ENCODE results near the gene GRK5.

The GRK5 gene

GRCh38 chr10:119316729-119317097 lies 109.3 kb downstream of the GRK5 start:
- TF ChIP-seq EZH2 (IDR thresholded peaks at IDR 0.05), result no peak
- no peak for TF ChIP-seq FOXP2 (optimal IDR thresholded peaks at IDR 0.05; ENCODE audit: control extremely low read depth, extremely low read length, insufficient read depth)
- no peak for TF ChIP-seq POLR2AphosphoS5 (IDR thresholded peaks at IDR 0.05; ENCODE audit: borderline replicate concordance, low read depth, low read length)
- Histone ChIP-seq H3K9ac (ENCODE audit: insufficient read length) (no peak overlapping the region), H3K36me3 (ENCODE audit: insufficient read depth, low read length) (no peaks in the 10 kb centered on the region; the same call in 1 of the 2 replicates), H3K4me3 (no peak overlapping the region; the same call in 1 of the 2 replicates), H3K9me3 (ENCODE audit: low read depth, low read length) (no peaks in the 10 kb centered on the region), H3K27ac (peak overlapping the region; percentile 42; the same call in 1 of the 2 replicates)
- no peak for DNase-seq (ENCODE audit: low read depth, low spot score)

- Histone ChIP-seq H3K36me3 (ENCODE audit: insufficient read depth, low read length) (no peaks in the 10 kb centered on the region; the same call in 1 of the 2 replicates), H3K4me3 (no peak overlapping the region), H3K9ac (ENCODE audit: insufficient read length) (no peak overlapping the region), H3K27ac (no peak overlapping the region), H3K9me3 (ENCODE audit: low read depth, low read length) (no peaks in the 10 kb centered on the region)
- TF ChIP-seq FOXP2 (optimal IDR thresholded peaks at IDR 0.05; ENCODE audit: control extremely low read depth, extremely low read length, insufficient read depth), result no peak
- no peak for TF ChIP-seq POLR2AphosphoS5 (IDR thresholded peaks at IDR 0.05; ENCODE audit: borderline replicate concordance, low read depth, low read length)
- DNase-seq (ENCODE audit: low read depth, low spot score), result no peak
Observed at GRCh38 chr10:119318411-119319160, 111.2 kb downstream of the GRK5 start.

- no peak for TF ChIP-seq EZH2 (IDR thresholded peaks at IDR 0.05)
- TF ChIP-seq POLR2AphosphoS5 (IDR thresholded peaks at IDR 0.05; ENCODE audit: borderline replicate concordance, low read depth, low read length), result no peak
- no peak for TF ChIP-seq FOXP2 (optimal IDR thresholded peaks at IDR 0.05; ENCODE audit: control extremely low read depth, extremely low read length, insufficient read depth)
- no peaks in the 10 kb centered on the region; the same call in 1 of the 2 replicates for H3K36me3 ChIP-seq (ENCODE audit: insufficient read depth, low read length)
- no peaks in the 10 kb centered on the region for H3K9me3 ChIP-seq (ENCODE audit: low read depth, low read length)
- H3K9ac ChIP-seq (ENCODE audit: insufficient read length), result no peak overlapping the region
- no peak for DNase-seq (ENCODE audit: low read depth, low spot score)
- H3K4me3 ChIP-seq, result no peak overlapping the region
- no peak overlapping the region for H3K27ac ChIP-seq
Observed at GRCh38 chr10:119319161-119319919, 112.0 kb downstream of the GRK5 start.

GRCh38 chr10:119319920-119320258 lies 112.5 kb downstream of the GRK5 start:
- DNase-seq (ENCODE audit: low read depth, low spot score), result no peak
- Histone ChIP-seq H3K4me3 (no peak overlapping the region), H3K9ac (ENCODE audit: insufficient read length) (no peak overlapping the region), H3K9me3 (ENCODE audit: low read depth, low read length) (no peaks in the 10 kb centered on the region), H3K36me3 (ENCODE audit: insufficient read depth, low read length) (no peaks in the 10 kb centered on the region; the same call in 1 of the 2 replicates), H3K27ac (no peak overlapping the region)
- no peak for TF ChIP-seq FOXP2 (optimal IDR thresholded peaks at IDR 0.05; ENCODE audit: control extremely low read depth, extremely low read length, insufficient read depth)
- no peak for TF ChIP-seq EZH2 (IDR thresholded peaks at IDR 0.05)
- no peak for TF ChIP-seq POLR2AphosphoS5 (IDR thresholded peaks at IDR 0.05; ENCODE audit: borderline replicate concordance, low read depth, low read length)

- TF ChIP-seq POLR2AphosphoS5 (IDR thresholded peaks at IDR 0.05; ENCODE audit: borderline replicate concordance, low read depth, low read length) (no peak), EZH2 (IDR thresholded peaks at IDR 0.05) (no peak), FOXP2 (optimal IDR thresholded peaks at IDR 0.05; ENCODE audit: control extremely low read depth, extremely low read length, insufficient read depth) (no peak)
- Histone ChIP-seq H3K9ac (ENCODE audit: insufficient read length) (no peak overlapping the region), H3K4me3 (no peak overlapping the region), H3K9me3 (ENCODE audit: low read depth, low read length) (no peaks in the 10 kb centered on the region), H3K36me3 (ENCODE audit: insufficient read depth, low read length) (no peaks in the 10 kb centered on the region; the same call in 1 of the 2 replicates), H3K27ac (no peak overlapping the region)
- DNase-seq (ENCODE audit: low read depth, low spot score), result no peak
Observed at GRCh38 chr10:119320981-119321380, 113.6 kb downstream of the GRK5 start.

GRCh38 chr10:119323085-119324016 lies 116.0 kb downstream of the GRK5 start:
- TF ChIP-seq FOXP2 (optimal IDR thresholded peaks at IDR 0.05; ENCODE audit: control extremely low read depth, extremely low read length, insufficient read depth) (no peak), EZH2 (IDR thresholded peaks at IDR 0.05) (no peak), POLR2AphosphoS5 (IDR thresholded peaks at IDR 0.05; ENCODE audit: borderline replicate concordance, low read depth, low read length) (no peak)
- no peak overlapping the region for H3K9ac ChIP-seq (ENCODE audit: insufficient read length)
- no peak overlapping the region for H3K27ac ChIP-seq
- no peaks in the 10 kb centered on the region for H3K9me3 ChIP-seq (ENCODE audit: low read depth, low read length)
- H3K4me3 ChIP-seq, result no peak overlapping the region
- no peaks in the 10 kb centered on the region; the same call in 1 of the 2 replicates for H3K36me3 ChIP-seq (ENCODE audit: insufficient read depth, low read length)
- DNase-seq (ENCODE audit: low read depth, low spot score), result no peak

- TF ChIP-seq POLR2AphosphoS5 (IDR thresholded peaks at IDR 0.05; ENCODE audit: borderline replicate concordance, low read depth, low read length), result no peak
- no peak for TF ChIP-seq EZH2 (IDR thresholded peaks at IDR 0.05)
- no peak for TF ChIP-seq FOXP2 (optimal IDR thresholded peaks at IDR 0.05; ENCODE audit: control extremely low read depth, extremely low read length, insufficient read depth)
- Histone ChIP-seq H3K9ac (ENCODE audit: insufficient read length) (no peak overlapping the region), H3K27ac (no peak overlapping the region), H3K36me3 (ENCODE audit: insufficient read depth, low read length) (no peaks in the 10 kb centered on the region; the same call in 1 of the 2 replicates), H3K9me3 (ENCODE audit: low read depth, low read length) (no peaks in the 10 kb centered on the region), H3K4me3 (no peak overlapping the region)
- DNase-seq (ENCODE audit: low read depth, low spot score), result no peak
Observed at GRCh38 chr10:119325131-119325530, 117.8 kb downstream of the GRK5 start.
